GM23338 (cell line): Measurements from ENCODE around the gene CELA2A.

Experiments used
- EZH2 ChIP-seq: fragments of 200-600 bp; sonication (generic); IDR thresholded peaks from one replicate; pipeline ENCODE4 v1.8.0; 2017; ENCODE audit warnings: antibody characterized with exemption, mild to moderate bottlenecking, low read depth; ENCODE audit not compliant: unreplicated experiment
- EZH2phosphoT487 ChIP-seq: fragments of 200-600 bp; sonication (generic); IDR thresholded peaks from one replicate; pipeline ENCODE4 v1.8.1; 2018; ENCODE audit warnings: antibody characterized with exemption; ENCODE audit not compliant: unreplicated experiment
- TF ChIP-seq, protein P1 (sequence below), 2 experiments: fragments of 200-600 bp in 1 of 2; sonication (generic) in 1 of 2; conservative IDR thresholded peaks; 2 replicates each; pipeline versions ENCODE4 v1.5.1 to v1.6.1; 2016 to 2017; ENCODE audit warnings: antibody characterized with exemption in 2 of 2, low read depth in 2 of 2, mild to moderate bottlenecking in 2 of 2, moderate library complexity in 1 of 2

DNA sequence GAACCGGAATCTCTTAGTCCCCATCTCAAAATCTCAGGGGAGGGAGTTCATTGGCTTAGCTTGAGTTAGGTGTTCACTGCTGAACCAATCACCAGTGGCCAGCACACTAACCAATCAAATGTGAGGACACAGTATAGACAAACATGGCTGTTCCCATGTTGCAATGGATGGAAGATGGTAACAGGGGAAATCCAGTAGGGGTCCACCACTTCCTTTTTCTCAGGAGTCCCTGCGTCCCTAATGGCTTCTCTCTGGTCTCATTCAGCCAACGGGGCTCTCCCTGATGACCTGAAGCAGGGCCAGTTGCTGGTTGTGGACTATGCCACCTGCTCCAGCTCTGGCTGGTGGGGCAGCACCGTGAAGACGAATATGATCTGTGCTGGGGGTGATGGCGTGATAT, 29.1 kb downstream of the CELA2A start:
- TF ChIP-seq EZH2phosphoT487: no peak
- TF ChIP-seq, protein P1, sequence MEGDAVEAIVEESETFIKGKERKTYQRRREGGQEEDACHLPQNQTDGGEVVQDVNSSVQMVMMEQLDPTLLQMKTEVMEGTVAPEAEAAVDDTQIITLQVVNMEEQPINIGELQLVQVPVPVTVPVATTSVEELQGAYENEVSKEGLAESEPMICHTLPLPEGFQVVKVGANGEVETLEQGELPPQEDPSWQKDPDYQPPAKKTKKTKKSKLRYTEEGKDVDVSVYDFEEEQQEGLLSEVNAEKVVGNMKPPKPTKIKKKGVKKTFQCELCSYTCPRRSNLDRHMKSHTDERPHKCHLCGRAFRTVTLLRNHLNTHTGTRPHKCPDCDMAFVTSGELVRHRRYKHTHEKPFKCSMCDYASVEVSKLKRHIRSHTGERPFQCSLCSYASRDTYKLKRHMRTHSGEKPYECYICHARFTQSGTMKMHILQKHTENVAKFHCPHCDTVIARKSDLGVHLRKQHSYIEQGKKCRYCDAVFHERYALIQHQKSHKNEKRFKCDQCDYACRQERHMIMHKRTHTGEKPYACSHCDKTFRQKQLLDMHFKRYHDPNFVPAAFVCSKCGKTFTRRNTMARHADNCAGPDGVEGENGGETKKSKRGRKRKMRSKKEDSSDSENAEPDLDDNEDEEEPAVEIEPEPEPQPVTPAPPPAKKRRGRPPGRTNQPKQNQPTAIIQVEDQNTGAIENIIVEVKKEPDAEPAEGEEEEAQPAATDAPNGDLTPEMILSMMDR (conservative IDR thresholded peaks at IDR 0.05; ENCODE audit: low read depth in 2 of 2): no peak
- TF ChIP-seq EZH2: no peak
